ENCODE data around the gene GYPC.
"Not testable (repeated sequence)": the region's sequence is repeated elsewhere in the genome, so short reads cannot be mapped to it uniquely, and the experiment has no call there.

The GYPC gene

DNA sequence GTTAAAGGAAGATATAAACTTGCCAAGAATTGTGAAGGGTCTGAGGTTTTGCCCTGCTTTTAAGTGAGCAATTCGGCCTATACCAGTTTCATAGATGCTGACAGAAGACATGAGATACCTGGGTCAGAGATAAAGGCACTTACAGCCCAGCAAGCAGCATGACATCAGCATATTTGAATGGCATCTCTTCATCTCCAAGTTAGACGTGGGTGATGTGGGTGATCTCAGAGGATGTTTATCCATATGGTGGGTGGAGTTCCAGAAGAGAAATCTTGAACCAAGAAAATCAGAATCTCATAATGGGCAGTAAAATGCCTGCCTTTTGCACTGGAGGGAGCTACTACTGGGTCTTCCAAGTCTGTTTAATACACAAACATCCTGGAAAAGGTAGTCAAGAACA, 44.7 kb downstream of the GYPC start:
- no peak for DNase-seq

DNA sequence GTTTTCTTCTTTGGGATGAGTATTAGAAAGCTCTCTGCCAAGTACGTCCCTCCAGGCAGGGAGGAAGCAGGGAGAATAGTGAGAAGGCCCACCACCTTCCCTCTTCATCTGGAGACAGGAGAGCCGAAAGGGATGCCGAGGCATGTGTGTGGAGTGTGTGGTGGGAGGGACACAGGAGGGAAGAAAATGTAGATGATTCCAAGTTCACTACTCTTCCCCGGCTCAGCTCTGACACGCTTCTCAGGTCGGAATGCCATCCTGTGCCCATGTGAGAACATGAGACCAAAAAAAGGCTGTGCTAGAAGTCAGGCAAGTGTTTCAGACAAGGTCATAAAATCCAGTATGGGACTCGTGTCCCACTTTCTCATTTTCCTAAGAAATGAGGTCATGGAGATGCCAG, 47.4 kb downstream of the GYPC start:
- DNase-seq: no peak

DNA sequence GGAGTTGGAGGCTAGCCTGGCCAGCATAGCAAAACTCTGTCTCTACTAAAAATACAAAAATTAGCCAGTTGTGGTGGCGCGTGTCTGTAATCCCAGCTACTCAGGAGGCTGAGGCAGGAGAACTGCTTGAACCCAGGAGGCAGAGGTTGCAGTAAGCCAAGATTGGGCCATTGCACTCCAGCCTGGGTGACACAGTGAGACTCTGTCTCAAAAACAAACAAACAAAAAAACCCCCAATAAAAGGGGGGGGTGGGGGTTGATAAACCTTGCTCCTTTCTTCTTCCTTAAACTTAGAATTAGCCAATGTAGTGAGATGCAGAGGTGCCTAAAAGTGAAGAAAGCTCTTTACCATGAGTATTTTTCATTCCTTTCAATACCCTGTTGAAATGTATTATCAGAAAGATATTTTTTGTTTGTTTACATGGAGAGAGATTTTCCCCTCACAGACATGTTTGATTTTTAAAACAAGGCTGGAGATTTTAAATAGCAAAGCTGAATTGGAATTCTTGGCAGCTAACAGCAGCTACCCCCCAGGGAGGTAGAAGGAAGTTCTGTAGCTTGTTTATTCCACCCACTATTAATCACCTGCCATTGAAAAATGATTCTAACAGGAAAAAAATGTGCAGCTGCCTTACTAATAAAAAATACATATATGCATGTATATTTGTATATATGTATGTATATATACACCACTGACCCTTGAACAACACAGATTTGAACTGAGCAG, 48.6 kb downstream of the GYPC start:
- DNase-seq: no peak

GRCh38 chr2:126707191-126707590, 51.2 kb downstream of the GYPC start:
- no peak for DNase-seq

- DNase-seq: no peak
These were observed 52.0 kb downstream of the GYPC start for GRCh38 chr2:126707941-126708340.

GRCh38 chr2:126714191-126714965, 58.4 kb downstream of the GYPC start:
- no peak for DNase-seq

- DNase-seq: no peak
These were observed 59.2 kb downstream of the GYPC start for GRCh38 chr2:126715111-126715510.

- no peak for DNase-seq
These were observed 59.8 kb downstream of the GYPC start for GRCh38 chr2:126715576-126716406.

GRCh38 chr2:126717277-126717676, 61.3 kb downstream of the GYPC start:
- DNase-seq: not testable (repeated sequence)

DNA sequence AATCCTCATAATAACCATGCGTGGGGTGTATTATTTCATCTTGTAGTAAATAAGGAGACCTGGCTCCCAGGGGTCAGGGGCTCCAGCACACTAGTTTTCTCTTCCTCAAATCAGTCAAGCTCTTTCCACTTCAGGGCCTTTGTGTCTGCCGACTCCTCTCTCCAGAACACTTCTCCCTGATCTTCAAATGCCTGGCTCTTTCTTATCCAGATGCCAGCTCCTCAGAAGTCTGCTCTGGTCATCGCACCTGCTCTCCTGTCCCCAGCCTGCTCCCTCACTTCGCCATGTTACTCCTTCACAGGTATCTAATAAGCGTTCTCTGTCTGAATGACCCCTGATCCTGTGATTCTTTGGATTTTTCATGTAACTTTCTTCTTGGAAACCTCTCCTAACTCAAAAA, 62.0 kb downstream of the GYPC start:
- DNase-seq: no peak

GRCh38 chr2:126719191-126719832, 63.4 kb downstream of the GYPC start:
- DNase-seq: no peak

DNA sequence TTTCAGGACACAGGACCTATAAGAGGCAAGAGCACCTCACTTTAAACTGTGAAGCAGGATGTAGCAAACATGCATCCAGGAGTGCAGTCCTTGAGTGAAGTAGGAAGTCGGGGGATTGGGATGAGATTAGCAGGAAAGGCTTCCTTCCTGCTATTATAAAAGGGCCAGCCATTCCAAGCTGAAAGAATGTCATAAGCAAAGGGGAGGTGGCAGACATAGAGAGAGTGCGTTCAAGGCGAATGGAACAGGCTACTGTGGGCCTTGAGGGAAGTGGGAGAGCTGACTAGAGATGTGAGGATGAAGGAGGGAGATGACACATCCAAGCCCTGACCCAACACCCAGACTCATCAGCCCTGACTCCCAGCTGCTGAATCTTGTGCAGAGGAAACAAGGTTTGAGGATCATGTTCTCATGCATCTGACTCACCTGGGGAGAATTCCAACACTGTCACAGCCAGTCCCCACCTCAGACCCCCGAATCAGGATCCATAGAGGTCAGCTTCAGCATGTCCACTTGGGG, 63.9 kb downstream of the GYPC start:
- DNase-seq: no peak

GRCh38 chr2:126720638-126721037, 64.7 kb downstream of the GYPC start:
- no peak for DNase-seq

DNA sequence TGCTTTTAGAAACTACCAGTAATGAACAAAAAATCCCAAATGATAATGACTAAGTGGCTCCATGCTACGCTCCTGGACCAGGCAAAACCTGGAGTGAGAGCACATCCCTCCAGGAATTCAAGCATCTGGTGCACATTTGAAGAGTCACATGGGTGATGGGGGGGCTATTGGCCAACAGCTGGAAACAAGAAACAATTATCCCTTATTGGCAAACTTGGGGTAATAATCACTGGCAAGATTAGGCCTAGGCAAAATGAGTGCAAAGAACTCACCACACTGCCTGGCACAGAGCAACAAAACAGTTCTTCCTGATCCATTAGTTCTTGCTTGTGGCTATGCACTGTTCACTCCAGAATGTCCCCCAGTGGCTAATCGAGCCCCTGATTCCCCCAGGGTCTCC, 66.1 kb downstream of the GYPC start:
- DNase-seq: no peak

DNA sequence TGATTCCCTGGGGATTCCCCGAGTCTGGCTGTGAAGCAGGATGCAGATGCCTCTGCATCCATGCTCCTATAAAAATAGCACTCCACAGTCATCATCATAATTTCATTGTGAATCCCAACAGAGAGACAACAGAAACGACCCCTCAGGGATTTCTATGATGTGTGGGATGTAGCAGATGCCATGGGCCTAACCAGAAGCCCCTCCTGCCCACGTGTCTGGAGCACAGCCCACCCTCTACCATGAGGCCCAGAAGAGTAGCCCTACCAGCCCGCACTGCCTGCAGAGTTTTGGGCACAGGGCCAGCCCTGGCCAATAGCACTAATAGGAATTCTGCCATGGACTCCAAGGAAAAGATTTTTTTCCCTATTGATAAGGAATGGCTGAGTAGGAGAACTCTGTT, 66.6 kb downstream of the GYPC start:
- no peak for DNase-seq

DNA sequence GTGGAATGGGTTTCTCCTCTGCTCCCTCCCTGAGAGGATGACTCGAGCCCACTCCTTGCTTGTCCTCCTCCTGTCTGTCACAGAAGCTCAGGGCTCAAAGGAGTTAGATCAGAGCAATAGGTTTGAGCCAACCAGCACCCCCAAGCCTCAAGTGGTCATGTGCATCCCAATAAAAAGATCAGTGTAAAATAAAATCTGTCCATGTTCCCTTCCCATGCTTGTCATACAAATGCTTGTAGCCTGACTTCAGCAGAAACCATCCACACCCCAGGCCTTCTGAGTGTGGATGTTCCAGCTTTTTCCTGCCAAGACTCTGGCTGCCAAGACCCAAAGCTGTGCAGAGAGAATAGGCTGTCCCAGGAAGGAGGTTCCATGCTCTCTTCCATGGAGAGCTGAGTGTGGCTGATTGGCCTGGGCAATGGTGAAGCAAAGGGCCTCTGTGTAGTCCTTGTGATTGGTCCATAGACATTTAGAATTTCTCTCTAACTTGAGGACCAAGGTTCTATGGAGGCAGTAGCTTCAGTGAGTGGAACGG, 67.4 kb downstream of the GYPC start:
- no peak for DNase-seq

GRCh38 chr2:126725580-126725979, 69.6 kb downstream of the GYPC start:
- no peak for DNase-seq

- DNase-seq: no peak
These were observed 73.9 kb downstream of the GYPC start for GRCh38 chr2:126729896-126730295.

DNA sequence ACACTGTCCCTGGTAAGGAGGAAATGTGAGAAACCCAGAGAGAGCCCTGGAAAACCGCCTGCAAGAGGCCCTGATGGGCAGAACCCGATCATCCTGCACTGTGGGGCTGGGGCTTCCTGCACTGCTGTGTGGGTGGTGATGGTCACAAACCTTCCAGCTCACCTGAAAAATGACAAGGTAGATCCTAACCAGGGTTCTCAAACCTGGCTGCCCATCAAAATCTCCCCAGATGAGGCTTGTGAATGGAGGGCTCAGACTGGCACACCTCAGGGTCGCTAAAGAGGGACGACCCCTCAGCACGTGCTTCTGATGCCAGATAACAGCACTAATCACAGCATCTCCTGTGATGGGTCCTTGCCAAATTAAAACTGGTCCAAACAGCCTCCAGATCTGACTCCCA, 74.7 kb downstream of the GYPC start:
- DNase-seq: no peak

GRCh38 chr2:126731353-126731752, 75.4 kb downstream of the GYPC start:
- no peak for DNase-seq

GRCh38 chr2:126732682-126733245, 76.8 kb downstream of the GYPC start:
- DNase-seq: no peak

- no peak for DNase-seq
These were observed 77.8 kb downstream of the GYPC start for GRCh38 chr2:126733795-126734194.
